Glutamatergic neuron (in vitro differentiated cells): ENCODE results near the gene ANK3. TPM values are rescaled to one million over a fixed set of nuclear protein-coding genes. Genes with fewer than 3 reads are reported as not detected.

ENCODE experiments used
- DNase-seq: peaks from one replicate; pipeline ENCODE4 v3.0.0; 2022
- H3K27ac Mint-ChIP-seq: one replicate; pipeline ENCODE4 v1.8.0; 2020; ENCODE audit warnings: mild to moderate bottlenecking, mixed read lengths, inconsistent platforms; ENCODE audit not compliant: unreplicated experiment
- H3K27me3 Mint-ChIP-seq: one replicate; pipeline ENCODE4 v1.8.0; 2020; ENCODE audit warnings: mild to moderate bottlenecking, moderate library complexity, mixed read lengths, inconsistent platforms; ENCODE audit not compliant: unreplicated experiment
- H3K36me3 Mint-ChIP-seq: one replicate; pipeline ENCODE4 v1.8.0; 2020; ENCODE audit warnings: mild to moderate bottlenecking, mixed read lengths, inconsistent platforms; ENCODE audit not compliant: unreplicated experiment
- H3K4me1 Mint-ChIP-seq: one replicate; pipeline ENCODE4 v1.8.0; 2020; ENCODE audit warnings: mild to moderate bottlenecking, low read depth, mixed read lengths, inconsistent platforms; ENCODE audit not compliant: unreplicated experiment
- H3K4me3 Mint-ChIP-seq: one replicate; pipeline ENCODE4 v1.8.0; 2020; ENCODE audit warnings: mild to moderate bottlenecking, mixed read lengths, inconsistent platforms; ENCODE audit not compliant: unreplicated experiment
- H3K9me3 Mint-ChIP-seq: one replicate; pipeline ENCODE4 v1.8.0; 2020; ENCODE audit warnings: mild to moderate bottlenecking, moderate library complexity, mixed read lengths, inconsistent platforms; ENCODE audit not compliant: unreplicated experiment
- CTCF ChIP-seq: fragments of 200-600 bp; sonication (generic); IDR thresholded peaks from one replicate; pipeline ENCODE4 v1.5.0; 2021; ENCODE audit not compliant: partially characterized antibody, unreplicated experiment
- total RNA-seq: library from RNA; stranded (reverse); fragmentation: NEBNext Ultra II Directional; extraction: Animal tissue kit (Norgen Biotek cat#: 25700); gene quantifications from one replicate; pipeline ENCODE4 v1.2.1, GENCODE V29; 2021; ENCODE audit not compliant: unreplicated experiment

The ANK3 gene
- total RNA-seq, 1 donor from 2014 or later: 84.9 TPM

DNA sequence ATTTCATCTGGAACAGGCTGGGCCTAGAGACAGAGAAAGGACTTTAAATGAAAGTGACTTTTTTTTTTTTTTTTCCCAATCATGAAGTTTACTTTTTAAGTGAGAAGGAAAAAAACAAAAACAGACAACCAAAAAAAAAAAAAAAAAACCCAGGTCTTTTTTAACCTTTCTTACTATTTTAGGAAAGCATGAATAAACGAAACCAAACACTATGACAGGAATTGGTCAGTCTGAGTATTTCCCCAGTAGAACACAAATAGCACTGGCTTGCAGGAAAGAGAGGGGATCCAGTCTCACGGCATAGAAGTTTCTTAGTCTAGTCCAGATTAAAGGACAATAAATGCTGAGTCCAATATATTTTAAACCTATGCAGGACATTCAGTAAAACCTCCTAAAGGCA is 302.8 kb downstream of the ANK3 start:
- no peak for DNase-seq
- Mint-ChIP-seq H3K4me3 (no peak overlapping the region), H3K4me1 (no peaks in the 10 kb centered on the region), H3K36me3 (no peaks in the 10 kb centered on the region), H3K9me3 (no peaks in the 10 kb centered on the region), H3K27me3 (no peaks in the 10 kb centered on the region), H3K27ac (no peak overlapping the region)
- TF ChIP-seq CTCF: no peak

- H3K27me3 Mint-ChIP-seq: no peaks in the 10 kb centered on the region
- no peaks in the 10 kb centered on the region for H3K4me1 Mint-ChIP-seq
- no peak for DNase-seq
- no peak overlapping the region for H3K4me3 Mint-ChIP-seq
- H3K9me3 Mint-ChIP-seq: no peaks in the 10 kb centered on the region
- no peak for TF ChIP-seq CTCF
- H3K36me3 Mint-ChIP-seq: no peaks in the 10 kb centered on the region
- no peak overlapping the region for H3K27ac Mint-ChIP-seq
Measured at GRCh38 chr10:60086421-60086820, 303.3 kb downstream of the ANK3 start.

DNA sequence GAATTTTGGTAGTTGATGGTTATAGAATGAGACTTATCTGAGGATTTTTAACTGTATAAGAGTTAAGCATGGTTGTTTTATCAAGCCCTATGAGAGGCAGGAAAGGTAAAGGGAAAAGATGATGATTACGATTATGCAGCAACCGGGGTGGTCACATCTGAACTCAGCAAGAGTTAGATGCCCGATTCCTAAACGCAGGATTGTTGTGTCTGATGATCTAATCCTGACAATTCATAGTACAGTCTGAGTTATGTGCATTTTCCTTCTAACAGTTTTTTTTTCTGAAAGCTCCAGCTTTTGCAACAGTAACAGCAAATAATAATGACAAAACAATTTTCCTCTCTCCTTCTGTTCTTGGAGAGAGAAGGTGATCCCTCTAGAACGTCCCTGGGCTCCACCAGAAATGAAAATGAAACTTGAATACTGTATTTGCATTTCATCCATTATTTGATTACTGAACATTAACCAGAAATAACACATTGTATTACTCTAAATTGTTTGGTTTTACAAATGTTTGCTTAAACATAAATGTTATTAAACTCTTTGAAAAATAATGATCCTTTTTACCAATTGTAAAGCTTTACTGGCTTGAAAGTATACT is 306.8 kb downstream of the ANK3 start:
- Mint-ChIP-seq H3K4me1 (no peaks in the 10 kb centered on the region), H3K36me3 (no peaks in the 10 kb centered on the region), H3K27me3 (no peaks in the 10 kb centered on the region), H3K4me3 (no peak overlapping the region), H3K9me3 (no peaks in the 10 kb centered on the region), H3K27ac (no peak overlapping the region)
- no peak for DNase-seq
- TF ChIP-seq CTCF: no peak

DNA sequence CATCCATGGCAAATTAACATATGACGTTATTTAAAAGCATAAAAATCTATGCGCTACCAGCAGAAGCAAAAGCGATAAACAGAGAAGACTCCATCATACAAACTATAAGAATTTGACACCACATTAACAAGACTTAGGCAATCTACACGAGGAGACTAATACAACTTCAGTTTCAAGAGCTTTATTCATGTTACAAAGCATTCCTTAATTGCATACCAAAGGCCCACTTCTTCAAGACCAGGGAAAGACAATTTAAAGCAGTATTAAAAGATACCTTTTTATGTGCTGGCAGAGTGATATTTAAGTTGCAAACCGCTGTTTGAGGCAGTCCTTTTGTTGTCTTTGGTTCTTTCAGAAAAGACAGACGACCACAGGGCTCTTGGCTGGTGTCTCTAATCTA is 307.3 kb downstream of the ANK3 start:
- no peaks in the 10 kb centered on the region for H3K9me3 Mint-ChIP-seq
- no peaks in the 10 kb centered on the region for H3K4me1 Mint-ChIP-seq
- no peak for DNase-seq
- no peaks in the 10 kb centered on the region for H3K27me3 Mint-ChIP-seq
- no peak overlapping the region for H3K4me3 Mint-ChIP-seq
- H3K36me3 Mint-ChIP-seq: no peaks in the 10 kb centered on the region
- TF ChIP-seq CTCF: no peak
- H3K27ac Mint-ChIP-seq: no peak overlapping the region

DNA sequence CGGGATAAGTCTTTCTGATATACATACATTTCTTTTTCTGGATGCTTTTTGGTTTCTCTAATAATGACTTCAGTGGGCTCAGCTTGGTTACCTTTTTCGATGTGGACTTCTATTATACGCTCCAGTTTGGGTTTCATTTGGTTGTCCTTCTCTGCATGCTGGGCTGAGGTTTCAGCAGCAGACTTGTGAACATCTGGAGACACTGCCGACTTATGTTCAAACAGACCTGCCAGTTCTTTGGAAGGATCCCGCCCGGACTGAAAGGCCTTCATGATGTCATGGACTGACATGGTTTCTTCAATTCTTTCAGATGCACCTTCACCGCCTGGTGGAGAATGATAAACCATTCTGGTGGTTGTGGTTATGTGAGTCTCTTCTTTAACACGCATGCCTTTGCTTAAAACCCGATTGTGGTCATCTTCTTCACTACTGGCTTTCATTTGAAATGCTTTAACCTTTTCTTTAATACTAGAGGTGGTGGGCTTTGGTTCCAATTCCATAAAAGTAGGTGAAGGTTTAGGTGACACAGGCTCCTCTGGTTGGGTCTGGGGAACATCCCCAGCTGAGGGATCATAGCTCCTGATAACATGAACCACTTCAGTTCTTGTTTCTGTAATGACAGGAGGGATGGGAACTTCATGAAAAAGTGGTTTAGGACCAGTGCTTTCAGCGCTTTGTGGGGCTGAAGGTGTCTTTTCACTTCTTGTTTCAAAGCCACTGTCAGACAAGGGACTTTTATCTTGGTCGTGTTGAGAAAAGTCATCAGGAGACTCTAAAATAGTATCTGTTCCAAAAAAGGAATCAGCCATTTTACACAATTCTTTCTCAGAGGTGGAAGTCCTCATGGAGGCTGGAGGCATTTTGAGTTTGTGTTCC is 315.7 kb downstream of the ANK3 start:
- no peak for TF ChIP-seq CTCF
- no peaks in the 10 kb centered on the region for H3K4me1 Mint-ChIP-seq
- peaks cover 6% of the 10 kb centered on the region for H3K36me3 Mint-ChIP-seq
- no peak overlapping the region for H3K27ac Mint-ChIP-seq
- H3K9me3 Mint-ChIP-seq: no peaks in the 10 kb centered on the region
- no peak overlapping the region for H3K4me3 Mint-ChIP-seq
- DNase-seq: no peak
- H3K27me3 Mint-ChIP-seq: no peaks in the 10 kb centered on the region
